Panc1 (cell line): Measurements from ENCODE around the gene CFHR3.

Experiments
- CTCF ChIP-seq: fragments of 450-650 bp; IDR thresholded peaks from 2 replicates; pipeline ENCODE4 v1.5.1; 2017; ENCODE audit warnings: mild to moderate bottlenecking
- POLR2AphosphoS5 ChIP-seq: IDR thresholded peaks from 2 replicates; pipeline ENCODE4 v1.6.1; 2012; ENCODE audit warnings: mild to moderate bottlenecking, low read depth, low read length, moderate library complexity
- REST ChIP-seq, 2 experiments: IDR thresholded peaks; 2 replicates each; pipeline ENCODE4 v1.6.1; 2011 to 2012; ENCODE audit warnings: low read depth in 2 of 2, control low read depth in 1 of 2, low read length in 1 of 2, mild to moderate bottlenecking in 1 of 2, moderate library complexity in 1 of 2; ENCODE audit not compliant: insufficient read depth in 1 of 2
- SIN3A ChIP-seq: IDR thresholded peaks from 2 replicates; pipeline ENCODE4 v1.6.1; 2012; ENCODE audit warnings: low read depth, mild to moderate bottlenecking, low read length, moderate library complexity, borderline replicate concordance; ENCODE audit not compliant: insufficient read depth
- TCF7L2 ChIP-seq: IDR thresholded peaks from 2 replicates; pipeline ENCODE4 v1.6.1; 2011; ENCODE audit warnings: mild to moderate bottlenecking, low read depth, low read length, inconsistent platforms

DNA sequence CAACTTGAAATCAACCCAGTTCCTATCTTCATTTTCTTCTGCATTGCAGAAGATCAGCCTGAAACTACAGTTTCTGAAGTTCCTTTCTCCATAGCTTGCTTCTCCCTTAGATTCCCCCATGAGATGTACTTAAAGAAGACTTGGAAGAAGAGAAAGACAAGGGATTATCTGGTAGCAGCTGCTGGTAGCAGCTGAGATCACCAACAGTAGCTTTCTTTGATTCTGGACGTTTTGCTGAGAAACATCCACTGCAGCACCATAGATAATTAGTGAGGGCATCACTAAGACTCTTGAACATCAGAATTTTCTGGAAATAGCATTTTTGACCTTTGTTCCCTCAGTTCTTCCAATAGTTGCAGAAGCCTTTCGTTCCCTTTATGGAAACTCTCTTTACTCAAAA is 465 bp upstream of the CFHR3 start:
- TF ChIP-seq CTCF (no peak), POLR2AphosphoS5 (no peak), TCF7L2 (no peak), REST (IDR thresholded peaks at IDR 0.05; ENCODE audit: insufficient read depth in 1 of 2, low read depth in 2 of 2, low read length in 1 of 2) (no peak), SIN3A (no peak)
